ENCODE results near the gene MTCH1. TPM values are rescaled to one million over a fixed set of nuclear protein-coding genes. Genes with fewer than 3 reads are reported as not detected.
A peak's percentile ranks its signal among the peaks of the same experiment; 100 is the strongest.

The MTCH1 gene
- total and polyA plus RNA-seq, 9 of the 15 experiments (the other 6 are each of a cell fraction or from before 2014, with no cell fraction given): 7.9 to 161 (median 118) TPM

DNA sequence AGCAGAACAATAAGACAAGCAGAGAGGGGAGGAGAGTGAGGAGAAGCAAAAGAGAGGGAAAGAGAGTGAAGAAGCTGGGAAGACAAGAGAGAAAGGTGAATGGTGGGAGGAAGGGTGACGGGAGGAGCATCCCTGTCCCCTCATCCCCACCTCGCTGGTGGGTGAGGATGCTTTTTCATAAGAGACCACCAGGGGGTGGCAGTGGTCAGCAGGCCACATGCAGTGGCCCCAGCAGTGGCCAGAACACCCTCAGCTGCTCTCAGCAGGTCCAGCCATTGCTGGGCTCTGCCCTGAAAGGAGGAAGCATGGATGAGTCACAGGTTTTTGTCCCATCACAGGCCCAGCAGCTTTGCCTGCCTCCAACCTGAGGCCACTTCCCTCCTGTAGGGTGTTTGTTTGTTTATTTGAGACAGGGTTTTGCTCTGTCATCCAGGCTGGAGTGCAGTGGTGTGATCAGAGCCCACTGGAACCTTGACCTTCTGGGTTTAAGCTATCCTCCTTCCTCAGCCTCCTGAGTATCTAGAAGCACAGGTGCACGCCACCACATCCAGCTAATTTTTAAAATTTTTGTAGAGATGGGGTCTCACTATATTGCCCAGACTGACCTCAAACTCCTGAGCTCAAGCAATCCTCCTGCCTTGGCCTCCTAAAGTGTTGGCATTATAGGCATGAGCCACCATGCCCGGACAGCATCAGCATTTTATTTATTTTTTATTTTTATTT is 43.4 kb upstream of the MTCH1 start (continued):
- TF ChIP-seq RFX5 (IDR thresholded peaks at IDR 0.05; ENCODE audit: low read depth, low read length): no peak
- no peak for TF ChIP-seq ZNF347 (CRISPR knock-in tag; IDR thresholded peaks at IDR 0.05; ENCODE audit: low read depth)
- no peak for TF ChIP-seq PTTG1 (tag; IDR thresholded peaks at IDR 0.05; ENCODE audit: low read depth)
- peak; percentile 89 for TF ChIP-seq SMARCE1 (IDR thresholded peaks at IDR 0.05)
- TF ChIP-seq KLF16 (IDR thresholded peaks at IDR 0.05): peak; percentile 53; the same call in 1 of the 2 replicates
- peak; percentile 98 for TF ChIP-seq FOXP1 (CRISPR knock-in tag; IDR thresholded peaks at IDR 0.05)
- TF ChIP-seq KAT2B (IDR thresholded peaks at IDR 0.05; ENCODE audit: low read depth, low read length): no peak
- TF ChIP-seq HDAC2 (IDR thresholded peaks at IDR 0.05): peak; percentile 86; the same call in 1 of the 2 replicates
- TF ChIP-seq, protein P1, sequence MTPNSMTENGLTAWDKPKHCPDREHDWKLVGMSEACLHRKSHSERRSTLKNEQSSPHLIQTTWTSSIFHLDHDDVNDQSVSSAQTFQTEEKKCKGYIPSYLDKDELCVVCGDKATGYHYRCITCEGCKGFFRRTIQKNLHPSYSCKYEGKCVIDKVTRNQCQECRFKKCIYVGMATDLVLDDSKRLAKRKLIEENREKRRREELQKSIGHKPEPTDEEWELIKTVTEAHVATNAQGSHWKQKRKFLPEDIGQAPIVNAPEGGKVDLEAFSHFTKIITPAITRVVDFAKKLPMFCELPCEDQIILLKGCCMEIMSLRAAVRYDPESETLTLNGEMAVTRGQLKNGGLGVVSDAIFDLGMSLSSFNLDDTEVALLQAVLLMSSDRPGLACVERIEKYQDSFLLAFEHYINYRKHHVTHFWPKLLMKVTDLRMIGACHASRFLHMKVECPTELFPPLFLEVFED (CRISPR knock-in tag; conservative IDR thresholded peaks at IDR 0.05): no peak; the same call in 1 of the 2 replicates
- TF ChIP-seq, protein P2, sequence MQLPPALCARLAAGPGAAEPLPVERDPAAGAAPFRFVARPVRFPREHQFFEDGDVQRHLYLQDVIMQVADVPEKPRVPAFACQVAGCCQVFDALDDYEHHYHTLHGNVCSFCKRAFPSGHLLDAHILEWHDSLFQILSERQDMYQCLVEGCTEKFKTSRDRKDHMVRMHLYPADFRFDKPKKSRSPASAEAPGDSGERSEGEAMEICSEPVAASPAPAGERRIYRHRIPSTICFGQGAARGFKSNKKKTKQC (CRISPR knock-in tag; IDR thresholded peaks at IDR 0.05): no peak; the same call in 1 of the 2 replicates
- 0 out of 2 replicates have a peak, but pooled peaks have one; percentile 42 for TF ChIP-seq EHMT2 (IDR thresholded peaks at IDR 0.05)
- TF ChIP-seq, protein P3, sequence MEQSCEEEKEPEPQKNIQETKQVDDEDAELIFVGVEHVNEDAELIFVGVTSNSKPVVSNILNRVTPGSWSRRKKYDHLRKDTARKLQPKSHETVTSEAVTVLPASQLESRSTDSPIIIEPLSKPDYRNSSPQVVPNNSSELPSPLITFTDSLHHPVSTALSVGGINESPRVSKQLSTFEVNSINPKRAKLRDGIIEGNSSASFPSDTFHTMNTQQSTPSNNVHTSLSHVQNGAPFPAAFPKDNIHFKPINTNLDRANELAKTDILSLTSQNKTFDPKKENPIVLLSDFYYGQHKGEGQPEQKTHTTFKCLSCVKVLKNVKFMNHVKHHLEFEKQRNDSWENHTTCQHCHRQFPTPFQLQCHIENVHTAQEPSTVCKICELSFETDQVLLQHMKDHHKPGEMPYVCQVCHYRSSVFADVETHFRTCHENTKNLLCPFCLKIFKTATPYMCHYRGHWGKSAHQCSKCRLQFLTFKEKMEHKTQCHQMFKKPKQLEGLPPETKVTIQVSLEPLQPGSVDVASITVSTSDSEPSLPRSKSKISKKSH (CRISPR knock-in tag; IDR thresholded peaks at IDR 0.05): no peak
- peak; percentile 86 for TF ChIP-seq ARID1B (IDR thresholded peaks at IDR 0.05)
- no peak for TF ChIP-seq POLR2AphosphoS2 (IDR thresholded peaks at IDR 0.05; ENCODE audit: low read length)
- TF ChIP-seq BRCA1 (IDR thresholded peaks at IDR 0.05): no peak
- no peak for TF ChIP-seq BRCA1 (CRISPR knock-in tag; IDR thresholded peaks at IDR 0.05)
- TF ChIP-seq TAF9B (IDR thresholded peaks at IDR 0.05; ENCODE audit: partially characterized antibody): no peak
- TF ChIP-seq, protein P4, sequence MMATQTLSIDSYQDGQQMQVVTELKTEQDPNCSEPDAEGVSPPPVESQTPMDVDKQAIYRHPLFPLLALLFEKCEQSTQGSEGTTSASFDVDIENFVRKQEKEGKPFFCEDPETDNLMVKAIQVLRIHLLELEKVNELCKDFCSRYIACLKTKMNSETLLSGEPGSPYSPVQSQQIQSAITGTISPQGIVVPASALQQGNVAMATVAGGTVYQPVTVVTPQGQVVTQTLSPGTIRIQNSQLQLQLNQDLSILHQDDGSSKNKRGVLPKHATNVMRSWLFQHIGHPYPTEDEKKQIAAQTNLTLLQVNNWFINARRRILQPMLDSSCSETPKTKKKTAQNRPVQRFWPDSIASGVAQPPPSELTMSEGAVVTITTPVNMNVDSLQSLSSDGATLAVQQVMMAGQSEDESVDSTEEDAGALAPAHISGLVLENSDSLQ (IDR thresholded peaks at IDR 0.05): peak; percentile 22
- peak; percentile 77 for TF ChIP-seq MAFG (tag; conservative IDR thresholded peaks at IDR 0.05)
- TF ChIP-seq, protein P5, sequence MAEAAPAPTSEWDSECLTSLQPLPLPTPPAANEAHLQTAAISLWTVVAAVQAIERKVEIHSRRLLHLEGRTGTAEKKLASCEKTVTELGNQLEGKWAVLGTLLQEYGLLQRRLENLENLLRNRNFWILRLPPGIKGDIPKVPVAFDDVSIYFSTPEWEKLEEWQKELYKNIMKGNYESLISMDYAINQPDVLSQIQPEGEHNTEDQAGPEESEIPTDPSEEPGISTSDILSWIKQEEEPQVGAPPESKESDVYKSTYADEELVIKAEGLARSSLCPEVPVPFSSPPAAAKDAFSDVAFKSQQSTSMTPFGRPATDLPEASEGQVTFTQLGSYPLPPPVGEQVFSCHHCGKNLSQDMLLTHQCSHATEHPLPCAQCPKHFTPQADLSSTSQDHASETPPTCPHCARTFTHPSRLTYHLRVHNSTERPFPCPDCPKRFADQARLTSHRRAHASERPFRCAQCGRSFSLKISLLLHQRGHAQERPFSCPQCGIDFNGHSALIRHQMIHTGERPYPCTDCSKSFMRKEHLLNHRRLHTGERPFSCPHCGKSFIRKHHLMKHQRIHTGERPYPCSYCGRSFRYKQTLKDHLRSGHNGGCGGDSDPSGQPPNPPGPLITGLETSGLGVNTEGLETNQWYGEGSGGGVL (CRISPR knock-in tag; IDR thresholded peaks at IDR 0.05): no peak
- no peak for TF ChIP-seq OTX1 (CRISPR knock-in tag; IDR thresholded peaks at IDR 0.05)
- no peak for TF ChIP-seq GTF2E2 (tag; IDR thresholded peaks at IDR 0.05)
- TF ChIP-seq, protein P6, sequence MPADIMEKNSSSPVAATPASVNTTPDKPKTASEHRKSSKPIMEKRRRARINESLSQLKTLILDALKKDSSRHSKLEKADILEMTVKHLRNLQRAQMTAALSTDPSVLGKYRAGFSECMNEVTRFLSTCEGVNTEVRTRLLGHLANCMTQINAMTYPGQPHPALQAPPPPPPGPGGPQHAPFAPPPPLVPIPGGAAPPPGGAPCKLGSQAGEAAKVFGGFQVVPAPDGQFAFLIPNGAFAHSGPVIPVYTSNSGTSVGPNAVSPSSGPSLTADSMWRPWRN (IDR thresholded peaks at IDR 0.05; ENCODE audit: low read depth): no peak
